Astrocyte (in vitro differentiated cells and primary cell): ENCODE data around the gene C5. TPM values are rescaled to one million over a fixed set of nuclear protein-coding genes. Genes with fewer than 3 reads are reported as not detected.
A peak's percentile ranks its signal among the peaks of the same experiment; 100 is the strongest.

Experiments used
- DNase-seq: peaks from one replicate; pipeline ENCODE4 v3.0.0-alpha.2; 2010; ENCODE audit warnings: low read depth
- FAIRE-seq: peaks from 2 replicates; lab custom pipeline; 2011; peaks lifted over from hg19 to GRCh38; lab: Jason Lieb, UNC
- H2AFZ ChIP-seq: 2 replicates; pipeline ENCODE4 v1.6.0; 2012; ENCODE audit warnings: low read depth, low read length, inconsistent platforms
- H3K27ac ChIP-seq: 2 replicates; pipeline ENCODE4 v1.5.1; 2011; ENCODE audit warnings: low read depth, low read length, inconsistent platforms
- H3K27me3 ChIP-seq: 2 replicates; pipeline ENCODE4 v1.6.0; 2011; ENCODE audit warnings: low read length, inconsistent platforms; ENCODE audit not compliant: insufficient read depth
- H3K36me3 ChIP-seq: 2 replicates; pipeline ENCODE4 v1.5.1; 2011; ENCODE audit warnings: low read length, inconsistent platforms; ENCODE audit not compliant: insufficient read depth
- H3K4me1 ChIP-seq: 2 replicates; pipeline ENCODE4 v1.5.1; 2011; ENCODE audit warnings: low read length, inconsistent platforms; ENCODE audit not compliant: insufficient read depth
- H3K4me2 ChIP-seq: 2 replicates; pipeline ENCODE4 v1.6.0; 2012; ENCODE audit warnings: low read length, inconsistent platforms
- H3K4me3 ChIP-seq: 2 replicates; pipeline ENCODE4 v1.5.1; 2011; ENCODE audit warnings: low read depth, mild to moderate bottlenecking, low read length, inconsistent platforms; ENCODE audit not compliant: insufficient read depth
- H3K79me2 ChIP-seq: 2 replicates; pipeline ENCODE4 v1.6.0; 2012; ENCODE audit warnings: mild to moderate bottlenecking, low read length, inconsistent platforms; ENCODE audit not compliant: insufficient read depth
- H3K9ac ChIP-seq: 2 replicates; pipeline ENCODE4 v1.6.0; 2012; ENCODE audit warnings: mild to moderate bottlenecking, low read length, inconsistent platforms
- H3K9me3 ChIP-seq: 2 replicates; pipeline ENCODE4 v1.5.1; 2012; ENCODE audit warnings: low read depth, mild to moderate bottlenecking, low read length, inconsistent platforms; ENCODE audit not compliant: insufficient read depth
- H4K20me1 ChIP-seq: 2 replicates; pipeline ENCODE4 v1.6.0; 2012; ENCODE audit warnings: low read length, inconsistent platforms; ENCODE audit not compliant: insufficient read depth
- H3K27ac Mint-ChIP-seq: one replicate; pipeline ENCODE4 v1.8.0; 2021; ENCODE audit warnings: mild to moderate bottlenecking, mixed read lengths; ENCODE audit not compliant: unreplicated experiment
- H3K27me3 Mint-ChIP-seq: one replicate; pipeline ENCODE4 v1.8.0; 2021; ENCODE audit warnings: low read depth, mixed read lengths; ENCODE audit not compliant: unreplicated experiment
- H3K36me3 Mint-ChIP-seq: one replicate; pipeline ENCODE4 v1.8.0; 2021; ENCODE audit warnings: low read depth, mixed read lengths; ENCODE audit not compliant: unreplicated experiment
- H3K4me1 Mint-ChIP-seq: one replicate; pipeline ENCODE4 v1.8.0; 2021; ENCODE audit warnings: low read depth, mixed read lengths; ENCODE audit not compliant: unreplicated experiment
- H3K4me3 Mint-ChIP-seq: one replicate; pipeline ENCODE4 v1.8.0; 2021; ENCODE audit warnings: mild to moderate bottlenecking, moderate library complexity, mixed read lengths; ENCODE audit not compliant: unreplicated experiment
- H3K9me3 Mint-ChIP-seq: one replicate; pipeline ENCODE4 v1.8.0; 2021; ENCODE audit warnings: mild to moderate bottlenecking, mixed read lengths; ENCODE audit not compliant: unreplicated experiment
- CTCF ChIP-seq: IDR thresholded peaks from 2 replicates; pipeline ENCODE4 v1.5.1; 2011; ENCODE audit warnings: low read depth, mild to moderate bottlenecking, inconsistent platforms, low read length, moderate library complexity; ENCODE audit not compliant: insufficient read depth
- EZH2 ChIP-seq: IDR thresholded peaks from 2 replicates; pipeline ENCODE4 v1.6.1; 2012; ENCODE audit warnings: mild to moderate bottlenecking, low read length, inconsistent platforms; ENCODE audit not compliant: insufficient read depth
- total RNA-seq: library from RNA; stranded (reverse); gene quantifications from 2 replicates; pipeline ENCODE4 v1.2.1, GENCODE V29; 2021

Gene C5
- total RNA-seq, 1 donor from 2014 or later = 1.1 TPM

- Histone ChIP-seq H3K9ac (no peak overlapping the region), H3K27me3 (no peaks in the 10 kb centered on the region), H3K4me1 (no peaks in the 10 kb centered on the region), H3K36me3 (no peaks in the 10 kb centered on the region), H3K79me2 (no peaks in the 10 kb centered on the region), H3K9me3 (no peaks in the 10 kb centered on the region), H3K27ac (no peak overlapping the region), H4K20me1 (no peaks in the 10 kb centered on the region), H2AFZ (no peak overlapping the region), H3K4me2 (no peak overlapping the region), H3K4me3 (no peak overlapping the region)
- DNase-seq (no peak), FAIRE-seq (no peak)
- no peaks in the 10 kb centered on the region for H3K9me3 Mint-ChIP-seq
- H3K36me3 Mint-ChIP-seq = no peaks in the 10 kb centered on the region
- H3K27me3 Mint-ChIP-seq = no peaks in the 10 kb centered on the region
- no peak overlapping the region for H3K4me3 Mint-ChIP-seq
- no peak overlapping the region for H3K27ac Mint-ChIP-seq
- no peaks in the 10 kb centered on the region for H3K4me1 Mint-ChIP-seq
- no peak for TF ChIP-seq EZH2
Measured at GRCh38 chr9:121026768-121027167, 23.3 kb downstream of the C5 start.

- TF ChIP-seq CTCF = no peak
- no peak for TF ChIP-seq EZH2
- Histone ChIP-seq H4K20me1 (no peaks in the 10 kb centered on the region), H3K36me3 (no peaks in the 10 kb centered on the region), H3K4me3 (no peak overlapping the region), H3K4me1 (no peaks in the 10 kb centered on the region), H3K4me2 (no peak overlapping the region), H3K27ac (no peak overlapping the region), H2AFZ (no peak overlapping the region), H3K9me3 (no peaks in the 10 kb centered on the region), H3K9ac (no peak overlapping the region), H3K79me2 (no peaks in the 10 kb centered on the region), H3K27me3 (no peaks in the 10 kb centered on the region)
- DNase-seq (peak; percentile 34), FAIRE-seq (no peak)
- Mint-ChIP-seq H3K9me3 (no peaks in the 10 kb centered on the region), H3K27me3 (no peaks in the 10 kb centered on the region), H3K36me3 (no peaks in the 10 kb centered on the region), H3K4me1 (no peaks in the 10 kb centered on the region), H3K4me3 (no peak overlapping the region), H3K27ac (no peak overlapping the region)
Measured at GRCh38 chr9:121026260-121026691, 23.8 kb downstream of the C5 start.

- no peak overlapping the region for H3K27ac Mint-ChIP-seq
- H3K4me1 Mint-ChIP-seq = no peaks in the 10 kb centered on the region
- Histone ChIP-seq H3K27me3 (no peaks in the 10 kb centered on the region), H3K9me3 (no peaks in the 10 kb centered on the region), H4K20me1 (no peaks in the 10 kb centered on the region), H3K4me2 (no peak overlapping the region), H3K4me1 (no peaks in the 10 kb centered on the region), H3K79me2 (no peaks in the 10 kb centered on the region), H2AFZ (no peak overlapping the region), H3K9ac (no peak overlapping the region), H3K36me3 (no peaks in the 10 kb centered on the region), H3K27ac (no peak overlapping the region), H3K4me3 (no peak overlapping the region)
- no peak for TF ChIP-seq EZH2
- TF ChIP-seq CTCF = no peak
- no peaks in the 10 kb centered on the region for H3K9me3 Mint-ChIP-seq
- no peaks in the 10 kb centered on the region for H3K27me3 Mint-ChIP-seq
- no peaks in the 10 kb centered on the region for H3K36me3 Mint-ChIP-seq
- DNase-seq (no peak), FAIRE-seq (no peak)
- H3K4me3 Mint-ChIP-seq = no peak overlapping the region
Measured at GRCh38 chr9:121024237-121024636, 25.8 kb downstream of the C5 start.
